Measurements from ENCODE around the gene ZNF738. TPM values are rescaled to one million over a fixed set of nuclear protein-coding genes. Genes with fewer than 3 reads are reported as not detected.
A peak's percentile ranks its signal among the peaks of the same experiment; 100 is the strongest.

ZNF738 gene
- total and polyA plus RNA-seq, 2 of the 13 experiments (the other 11 are each of a cell fraction or from before 2014, with no cell fraction given): 2.7 to 5.3 TPM

DNA sequence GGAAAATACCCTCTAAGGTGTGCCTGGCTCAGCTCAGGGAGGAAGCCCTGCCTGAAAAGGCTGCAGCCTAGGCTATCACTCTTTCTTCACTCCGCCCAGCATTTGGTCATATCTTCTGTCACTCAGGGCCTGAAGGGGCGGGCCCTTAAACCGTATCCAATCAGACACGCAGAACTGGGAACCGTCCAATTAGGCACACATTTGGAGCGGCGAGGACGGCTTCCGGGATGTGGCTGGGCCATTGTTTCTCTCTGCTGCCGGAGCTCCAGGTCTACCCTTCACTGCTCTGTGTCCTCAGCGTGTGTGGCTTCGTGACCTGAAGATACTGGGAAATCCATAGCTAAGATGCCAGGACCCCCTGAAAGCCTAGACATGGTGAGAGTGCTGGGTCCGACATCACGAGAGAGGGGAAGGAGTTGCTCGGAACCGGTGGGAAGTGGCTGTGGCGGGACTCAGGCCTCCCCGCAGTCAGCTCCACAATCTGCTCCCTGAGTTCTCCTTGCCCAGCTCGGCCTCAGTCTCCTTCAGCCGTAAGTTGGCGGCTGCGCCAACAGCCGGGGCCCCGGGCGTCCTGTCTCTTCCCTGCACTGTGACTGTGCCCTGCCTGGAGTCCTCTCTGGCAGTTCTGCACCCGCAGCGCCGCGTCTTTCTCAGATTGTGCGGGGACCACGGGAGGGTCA, 38.2 kb downstream of the ZNF738 start, which contains the start of gene ZNF493 (continued):
- TF ChIP-seq, protein P1, sequence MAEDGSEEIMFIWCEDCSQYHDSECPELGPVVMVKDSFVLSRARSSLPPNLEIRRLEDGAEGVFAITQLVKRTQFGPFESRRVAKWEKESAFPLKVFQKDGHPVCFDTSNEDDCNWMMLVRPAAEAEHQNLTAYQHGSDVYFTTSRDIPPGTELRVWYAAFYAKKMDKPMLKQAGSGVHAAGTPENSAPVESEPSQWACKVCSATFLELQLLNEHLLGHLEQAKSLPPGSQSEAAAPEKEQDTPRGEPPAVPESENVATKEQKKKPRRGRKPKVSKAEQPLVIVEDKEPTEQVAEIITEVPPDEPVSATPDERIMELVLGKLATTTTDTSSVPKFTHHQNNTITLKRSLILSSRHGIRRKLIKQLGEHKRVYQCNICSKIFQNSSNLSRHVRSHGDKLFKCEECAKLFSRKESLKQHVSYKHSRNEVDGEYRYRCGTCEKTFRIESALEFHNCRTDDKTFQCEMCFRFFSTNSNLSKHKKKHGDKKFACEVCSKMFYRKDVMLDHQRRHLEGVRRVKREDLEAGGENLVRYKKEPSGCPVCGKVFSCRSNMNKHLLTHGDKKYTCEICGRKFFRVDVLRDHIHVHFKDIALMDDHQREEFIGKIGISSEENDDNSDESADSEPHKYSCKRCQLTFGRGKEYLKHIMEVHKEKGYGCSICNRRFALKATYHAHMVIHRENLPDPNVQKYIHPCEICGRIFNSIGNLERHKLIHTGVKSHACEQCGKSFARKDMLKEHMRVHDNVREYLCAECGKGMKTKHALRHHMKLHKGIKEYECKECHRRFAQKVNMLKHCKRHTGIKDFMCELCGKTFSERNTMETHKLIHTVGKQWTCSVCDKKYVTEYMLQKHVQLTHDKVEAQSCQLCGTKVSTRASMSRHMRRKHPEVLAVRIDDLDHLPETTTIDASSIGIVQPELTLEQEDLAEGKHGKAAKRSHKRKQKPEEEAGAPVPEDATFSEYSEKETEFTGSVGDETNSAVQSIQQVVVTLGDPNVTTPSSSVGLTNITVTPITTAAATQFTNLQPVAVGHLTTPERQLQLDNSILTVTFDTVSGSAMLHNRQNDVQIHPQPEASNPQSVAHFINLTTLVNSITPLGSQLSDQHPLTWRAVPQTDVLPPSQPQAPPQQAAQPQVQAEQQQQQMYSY (CRISPR knock-in tag; IDR thresholded peaks at IDR 0.05): no peak
- TF ChIP-seq FOSL2 (CRISPR knock-in tag; IDR thresholded peaks at IDR 0.05) (no peak), TAF1 (CRISPR knock-in tag; IDR thresholded peaks at IDR 0.05) (peak; percentile 83), ZNF138 (CRISPR knock-in tag; IDR thresholded peaks at IDR 0.05; ENCODE audit: low read depth) (no peak), NKX3-1 (CRISPR knock-in tag; IDR thresholded peaks at IDR 0.05) (no peak), TCF7 (IDR thresholded peaks at IDR 0.05; ENCODE audit: low read depth) (no peak)
- TF ChIP-seq, protein P2, sequence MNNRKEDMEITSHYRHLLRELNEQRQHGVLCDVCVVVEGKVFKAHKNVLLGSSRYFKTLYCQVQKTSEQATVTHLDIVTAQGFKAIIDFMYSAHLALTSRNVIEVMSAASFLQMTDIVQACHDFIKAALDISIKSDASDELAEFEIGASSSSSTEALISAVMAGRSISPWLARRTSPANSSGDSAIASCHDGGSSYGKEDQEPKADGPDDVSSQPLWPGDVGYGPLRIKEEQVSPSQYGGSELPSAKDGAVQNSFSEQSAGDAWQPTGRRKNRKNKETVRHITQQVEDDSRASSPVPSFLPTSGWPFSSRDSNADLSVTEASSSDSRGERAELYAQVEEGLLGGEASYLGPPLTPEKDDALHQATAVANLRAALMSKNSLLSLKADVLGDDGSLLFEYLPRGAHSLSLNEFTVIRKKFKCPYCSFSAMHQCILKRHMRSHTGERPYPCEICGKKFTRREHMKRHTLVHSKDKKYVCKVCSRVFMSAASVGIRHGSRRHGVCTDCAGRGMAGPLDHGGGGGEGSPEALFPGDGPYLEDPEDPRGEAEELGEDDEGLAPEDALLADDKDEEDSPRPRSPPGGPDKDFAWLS (CRISPR knock-in tag; IDR thresholded peaks at IDR 0.05; ENCODE audit: borderline replicate concordance): no peak
- TF ChIP-seq, protein P3, sequence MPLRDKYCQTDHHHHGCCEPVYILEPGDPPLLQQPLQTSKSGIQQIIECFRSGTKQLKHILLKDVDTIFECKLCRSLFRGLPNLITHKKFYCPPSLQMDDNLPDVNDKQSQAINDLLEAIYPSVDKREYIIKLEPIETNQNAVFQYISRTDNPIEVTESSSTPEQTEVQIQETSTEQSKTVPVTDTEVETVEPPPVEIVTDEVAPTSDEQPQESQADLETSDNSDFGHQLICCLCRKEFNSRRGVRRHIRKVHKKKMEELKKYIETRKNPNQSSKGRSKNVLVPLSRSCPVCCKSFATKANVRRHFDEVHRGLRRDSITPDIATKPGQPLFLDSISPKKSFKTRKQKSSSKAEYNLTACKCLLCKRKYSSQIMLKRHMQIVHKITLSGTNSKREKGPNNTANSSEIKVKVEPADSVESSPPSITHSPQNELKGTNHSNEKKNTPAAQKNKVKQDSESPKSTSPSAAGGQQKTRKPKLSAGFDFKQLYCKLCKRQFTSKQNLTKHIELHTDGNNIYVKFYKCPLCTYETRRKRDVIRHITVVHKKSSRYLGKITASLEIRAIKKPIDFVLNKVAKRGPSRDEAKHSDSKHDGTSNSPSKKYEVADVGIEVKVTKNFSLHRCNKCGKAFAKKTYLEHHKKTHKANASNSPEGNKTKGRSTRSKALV (CRISPR knock-in tag; IDR thresholded peaks at IDR 0.05): no peak
- TF ChIP-seq, protein P4, sequence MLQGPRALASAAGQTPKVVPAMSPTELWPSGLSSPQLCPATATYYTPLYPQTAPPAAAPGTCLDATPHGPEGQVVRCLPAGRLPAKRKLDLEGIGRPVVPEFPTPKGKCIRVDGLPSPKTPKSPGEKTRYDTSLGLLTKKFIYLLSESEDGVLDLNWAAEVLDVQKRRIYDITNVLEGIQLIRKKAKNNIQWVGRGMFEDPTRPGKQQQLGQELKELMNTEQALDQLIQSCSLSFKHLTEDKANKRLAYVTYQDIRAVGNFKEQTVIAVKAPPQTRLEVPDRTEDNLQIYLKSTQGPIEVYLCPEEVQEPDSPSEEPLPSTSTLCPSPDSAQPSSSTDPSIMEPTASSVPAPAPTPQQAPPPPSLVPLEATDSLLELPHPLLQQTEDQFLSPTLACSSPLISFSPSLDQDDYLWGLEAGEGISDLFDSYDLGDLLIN (CRISPR knock-in tag; IDR thresholded peaks at IDR 0.05; ENCODE audit: borderline replicate concordance): no peak
- TF ChIP-seq, protein P5, sequence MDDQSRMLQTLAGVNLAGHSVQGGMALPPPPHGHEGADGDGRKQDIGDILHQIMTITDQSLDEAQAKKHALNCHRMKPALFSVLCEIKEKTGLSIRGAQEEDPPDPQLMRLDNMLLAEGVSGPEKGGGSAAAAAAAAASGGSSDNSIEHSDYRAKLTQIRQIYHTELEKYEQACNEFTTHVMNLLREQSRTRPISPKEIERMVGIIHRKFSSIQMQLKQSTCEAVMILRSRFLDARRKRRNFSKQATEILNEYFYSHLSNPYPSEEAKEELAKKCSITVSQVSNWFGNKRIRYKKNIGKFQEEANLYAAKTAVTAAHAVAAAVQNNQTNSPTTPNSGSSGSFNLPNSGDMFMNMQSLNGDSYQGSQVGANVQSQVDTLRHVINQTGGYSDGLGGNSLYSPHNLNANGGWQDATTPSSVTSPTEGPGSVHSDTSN (CRISPR knock-in tag; IDR thresholded peaks at IDR 0.05; ENCODE audit: borderline replicate concordance): peak; percentile 78; the same call in 1 of the 2 replicates
- TF ChIP-seq, protein P6, sequence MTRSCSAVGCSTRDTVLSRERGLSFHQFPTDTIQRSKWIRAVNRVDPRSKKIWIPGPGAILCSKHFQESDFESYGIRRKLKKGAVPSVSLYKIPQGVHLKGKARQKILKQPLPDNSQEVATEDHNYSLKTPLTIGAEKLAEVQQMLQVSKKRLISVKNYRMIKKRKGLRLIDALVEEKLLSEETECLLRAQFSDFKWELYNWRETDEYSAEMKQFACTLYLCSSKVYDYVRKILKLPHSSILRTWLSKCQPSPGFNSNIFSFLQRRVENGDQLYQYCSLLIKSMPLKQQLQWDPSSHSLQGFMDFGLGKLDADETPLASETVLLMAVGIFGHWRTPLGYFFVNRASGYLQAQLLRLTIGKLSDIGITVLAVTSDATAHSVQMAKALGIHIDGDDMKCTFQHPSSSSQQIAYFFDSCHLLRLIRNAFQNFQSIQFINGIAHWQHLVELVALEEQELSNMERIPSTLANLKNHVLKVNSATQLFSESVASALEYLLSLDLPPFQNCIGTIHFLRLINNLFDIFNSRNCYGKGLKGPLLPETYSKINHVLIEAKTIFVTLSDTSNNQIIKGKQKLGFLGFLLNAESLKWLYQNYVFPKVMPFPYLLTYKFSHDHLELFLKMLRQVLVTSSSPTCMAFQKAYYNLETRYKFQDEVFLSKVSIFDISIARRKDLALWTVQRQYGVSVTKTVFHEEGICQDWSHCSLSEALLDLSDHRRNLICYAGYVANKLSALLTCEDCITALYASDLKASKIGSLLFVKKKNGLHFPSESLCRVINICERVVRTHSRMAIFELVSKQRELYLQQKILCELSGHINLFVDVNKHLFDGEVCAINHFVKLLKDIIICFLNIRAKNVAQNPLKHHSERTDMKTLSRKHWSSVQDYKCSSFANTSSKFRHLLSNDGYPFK (CRISPR knock-in tag; IDR thresholded peaks at IDR 0.05; ENCODE audit: borderline replicate concordance): no peak
- TF ChIP-seq, protein P7, sequence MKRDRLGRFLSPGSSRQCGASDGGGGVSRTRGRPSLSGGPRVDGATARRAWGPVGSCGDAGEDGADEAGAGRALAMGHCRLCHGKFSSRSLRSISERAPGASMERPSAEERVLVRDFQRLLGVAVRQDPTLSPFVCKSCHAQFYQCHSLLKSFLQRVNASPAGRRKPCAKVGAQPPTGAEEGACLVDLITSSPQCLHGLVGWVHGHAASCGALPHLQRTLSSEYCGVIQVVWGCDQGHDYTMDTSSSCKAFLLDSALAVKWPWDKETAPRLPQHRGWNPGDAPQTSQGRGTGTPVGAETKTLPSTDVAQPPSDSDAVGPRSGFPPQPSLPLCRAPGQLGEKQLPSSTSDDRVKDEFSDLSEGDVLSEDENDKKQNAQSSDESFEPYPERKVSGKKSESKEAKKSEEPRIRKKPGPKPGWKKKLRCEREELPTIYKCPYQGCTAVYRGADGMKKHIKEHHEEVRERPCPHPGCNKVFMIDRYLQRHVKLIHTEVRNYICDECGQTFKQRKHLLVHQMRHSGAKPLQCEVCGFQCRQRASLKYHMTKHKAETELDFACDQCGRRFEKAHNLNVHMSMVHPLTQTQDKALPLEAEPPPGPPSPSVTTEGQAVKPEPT (CRISPR knock-in tag; IDR thresholded peaks at IDR 0.05; ENCODE audit: low read depth): peak; percentile 82; the same call in 1 of the 2 replicates

Data from HepG2 (cell line).